ENCODE measurements around the gene EMD. TPM values are rescaled to one million over a fixed set of nuclear protein-coding genes. Genes with fewer than 3 reads are reported as not detected.
A peak's percentile ranks its signal among the peaks of the same experiment; 100 is the strongest.

Gene EMD
- total and polyA plus RNA-seq, 12 donors: 7.7 to 95.2 (median 52.6) TPM

- 10 to 60% (median 40%) methylated on average over 1 to 15 of the region's 16 CpGs; no CpG with 5 or more reads in 1 of the 4 donors for WGBS, 4 donors
- H3K27me3 ChIP-seq: no peaks in the 10 kb centered on the region
- H3K4me3 ChIP-seq: peak overlapping the region in 2 of 4 donors; percentile 3 to 64
- intact Hi-C loops (cut with DNase I): no loop called here
- peak; percentile 79 to 95 (median 91) for DNase-seq
- peaks cover 6 to 8% of the 10 kb centered on the region in 2 donors for H3K4me1 ChIP-seq (replicated peaks in 1 of 2)
- TF ChIP-seq POLR2A (IDR thresholded peaks at IDR 0.05): peak in 1 of 2 donors; percentile 48
- TF ChIP-seq, protein P1, sequence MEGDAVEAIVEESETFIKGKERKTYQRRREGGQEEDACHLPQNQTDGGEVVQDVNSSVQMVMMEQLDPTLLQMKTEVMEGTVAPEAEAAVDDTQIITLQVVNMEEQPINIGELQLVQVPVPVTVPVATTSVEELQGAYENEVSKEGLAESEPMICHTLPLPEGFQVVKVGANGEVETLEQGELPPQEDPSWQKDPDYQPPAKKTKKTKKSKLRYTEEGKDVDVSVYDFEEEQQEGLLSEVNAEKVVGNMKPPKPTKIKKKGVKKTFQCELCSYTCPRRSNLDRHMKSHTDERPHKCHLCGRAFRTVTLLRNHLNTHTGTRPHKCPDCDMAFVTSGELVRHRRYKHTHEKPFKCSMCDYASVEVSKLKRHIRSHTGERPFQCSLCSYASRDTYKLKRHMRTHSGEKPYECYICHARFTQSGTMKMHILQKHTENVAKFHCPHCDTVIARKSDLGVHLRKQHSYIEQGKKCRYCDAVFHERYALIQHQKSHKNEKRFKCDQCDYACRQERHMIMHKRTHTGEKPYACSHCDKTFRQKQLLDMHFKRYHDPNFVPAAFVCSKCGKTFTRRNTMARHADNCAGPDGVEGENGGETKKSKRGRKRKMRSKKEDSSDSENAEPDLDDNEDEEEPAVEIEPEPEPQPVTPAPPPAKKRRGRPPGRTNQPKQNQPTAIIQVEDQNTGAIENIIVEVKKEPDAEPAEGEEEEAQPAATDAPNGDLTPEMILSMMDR (IDR thresholded peaks at IDR 0.05): no peak
- peak overlapping the region; percentile 46 to 98 (median 89) for H3K27ac ChIP-seq
- H3K9me3 ChIP-seq (replicated peaks in 1 of 3): no peaks in the 10 kb centered on the region
- H3K36me3 ChIP-seq (replicated peaks in 1 of 2): peaks cover 0 to 43% of the 10 kb centered on the region in 2 donors
Measured at GRCh38 chrX:154368630-154369448, 10.3 kb upstream of the EMD start.

- peak overlapping the region in 3 of 4 donors; percentile 24 to 64 (median 29) for H3K4me3 ChIP-seq
- TF ChIP-seq, protein P1 (IDR thresholded peaks at IDR 0.05): no peak
- peak in 1 of 2 donors; percentile 12 for TF ChIP-seq POLR2A (IDR thresholded peaks at IDR 0.05)
- 11 to 55% (median 42%) methylated on average over 1 to 13 of the region's 13 CpGs for WGBS, 4 donors
- no peaks in the 10 kb centered on the region for H3K9me3 ChIP-seq (replicated peaks in 1 of 3)
- peak overlapping the region; percentile 46 to 98 (median 89) for H3K27ac ChIP-seq
- intact Hi-C loops (cut with DNase I): no loop called here
- no peaks in the 10 kb centered on the region for H3K27me3 ChIP-seq
- peaks cover 6 to 8% of the 10 kb centered on the region in 2 donors for H3K4me1 ChIP-seq (replicated peaks in 1 of 2)
- H3K36me3 ChIP-seq (replicated peaks in 1 of 2): peaks cover 0 to 34% of the 10 kb centered on the region in 2 donors
- peak; percentile 58 to 90 (median 82) for DNase-seq
Measured at GRCh38 chrX:154369449-154370299, 9.4 kb upstream of the EMD start.

- Histone ChIP-seq H3K9me3 (replicated peaks in 1 of 3) (no peaks in the 10 kb centered on the region), H3K27me3 (no peaks in the 10 kb centered on the region), H3K36me3 (replicated peaks in 1 of 2) (peaks cover 0 to 27% of the 10 kb centered on the region in 2 donors), H3K4me3 (peak overlapping the region in 3 of 4 donors; percentile 29 to 64 (median 42)), H3K4me1 (replicated peaks in 1 of 2) (peaks cover 6 to 8% of the 10 kb centered on the region in 2 donors), H3K27ac (peak overlapping the region in 4 of 5 donors; percentile 53 to 98 (median 86))
- 1 to 54% (median 31%) methylated on average over 8 to 62 of the region's 63 CpGs; no CpG with 5 or more reads in 1 of the 4 donors for WGBS, 4 donors
- intact Hi-C loops (cut with DNase I): no loop called here
- peak in 1 of 7 donors; percentile 27 for DNase-seq
- TF ChIP-seq, protein P1 (IDR thresholded peaks at IDR 0.05): no peak
- no peak for TF ChIP-seq POLR2A (IDR thresholded peaks at IDR 0.05)
Measured at GRCh38 chrX:154370300-154371016, 8.6 kb upstream of the EMD start.
